Occipital lobe (tissue), 2 donors: ENCODE data around the gene MYO18A. TPM values are rescaled to one million over a fixed set of nuclear protein-coding genes. Genes with fewer than 3 reads are reported as not detected.
"Not testable (repeated sequence)": the region's sequence is repeated elsewhere in the genome, so short reads cannot be mapped to it uniquely, and the experiment has no call there.

Experiments
- DNase-seq: peaks from one replicate; lab custom pipeline; 2025; lab: John Stamatoyannopoulos, UW
- total RNA-seq: library from RNA; depleted of rRNA; stranded (reverse); fragments of >200 nt; gene quantifications from one replicate; pipeline ENCODE4 v1.2.3, GENCODE V29; 2014

The MYO18A gene, protein sequence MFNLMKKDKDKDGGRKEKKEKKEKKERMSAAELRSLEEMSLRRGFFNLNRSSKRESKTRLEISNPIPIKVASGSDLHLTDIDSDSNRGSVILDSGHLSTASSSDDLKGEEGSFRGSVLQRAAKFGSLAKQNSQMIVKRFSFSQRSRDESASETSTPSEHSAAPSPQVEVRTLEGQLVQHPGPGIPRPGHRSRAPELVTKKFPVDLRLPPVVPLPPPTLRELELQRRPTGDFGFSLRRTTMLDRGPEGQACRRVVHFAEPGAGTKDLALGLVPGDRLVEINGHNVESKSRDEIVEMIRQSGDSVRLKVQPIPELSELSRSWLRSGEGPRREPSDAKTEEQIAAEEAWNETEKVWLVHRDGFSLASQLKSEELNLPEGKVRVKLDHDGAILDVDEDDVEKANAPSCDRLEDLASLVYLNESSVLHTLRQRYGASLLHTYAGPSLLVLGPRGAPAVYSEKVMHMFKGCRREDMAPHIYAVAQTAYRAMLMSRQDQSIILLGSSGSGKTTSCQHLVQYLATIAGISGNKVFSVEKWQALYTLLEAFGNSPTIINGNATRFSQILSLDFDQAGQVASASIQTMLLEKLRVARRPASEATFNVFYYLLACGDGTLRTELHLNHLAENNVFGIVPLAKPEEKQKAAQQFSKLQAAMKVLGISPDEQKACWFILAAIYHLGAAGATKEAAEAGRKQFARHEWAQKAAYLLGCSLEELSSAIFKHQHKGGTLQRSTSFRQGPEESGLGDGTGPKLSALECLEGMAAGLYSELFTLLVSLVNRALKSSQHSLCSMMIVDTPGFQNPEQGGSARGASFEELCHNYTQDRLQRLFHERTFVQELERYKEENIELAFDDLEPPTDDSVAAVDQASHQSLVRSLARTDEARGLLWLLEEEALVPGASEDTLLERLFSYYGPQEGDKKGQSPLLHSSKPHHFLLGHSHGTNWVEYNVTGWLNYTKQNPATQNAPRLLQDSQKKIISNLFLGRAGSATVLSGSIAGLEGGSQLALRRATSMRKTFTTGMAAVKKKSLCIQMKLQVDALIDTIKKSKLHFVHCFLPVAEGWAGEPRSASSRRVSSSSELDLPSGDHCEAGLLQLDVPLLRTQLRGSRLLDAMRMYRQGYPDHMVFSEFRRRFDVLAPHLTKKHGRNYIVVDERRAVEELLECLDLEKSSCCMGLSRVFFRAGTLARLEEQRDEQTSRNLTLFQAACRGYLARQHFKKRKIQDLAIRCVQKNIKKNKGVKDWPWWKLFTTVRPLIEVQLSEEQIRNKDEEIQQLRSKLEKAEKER (N-terminal part only)
- total RNA-seq = 68.5 TPM

DNA sequence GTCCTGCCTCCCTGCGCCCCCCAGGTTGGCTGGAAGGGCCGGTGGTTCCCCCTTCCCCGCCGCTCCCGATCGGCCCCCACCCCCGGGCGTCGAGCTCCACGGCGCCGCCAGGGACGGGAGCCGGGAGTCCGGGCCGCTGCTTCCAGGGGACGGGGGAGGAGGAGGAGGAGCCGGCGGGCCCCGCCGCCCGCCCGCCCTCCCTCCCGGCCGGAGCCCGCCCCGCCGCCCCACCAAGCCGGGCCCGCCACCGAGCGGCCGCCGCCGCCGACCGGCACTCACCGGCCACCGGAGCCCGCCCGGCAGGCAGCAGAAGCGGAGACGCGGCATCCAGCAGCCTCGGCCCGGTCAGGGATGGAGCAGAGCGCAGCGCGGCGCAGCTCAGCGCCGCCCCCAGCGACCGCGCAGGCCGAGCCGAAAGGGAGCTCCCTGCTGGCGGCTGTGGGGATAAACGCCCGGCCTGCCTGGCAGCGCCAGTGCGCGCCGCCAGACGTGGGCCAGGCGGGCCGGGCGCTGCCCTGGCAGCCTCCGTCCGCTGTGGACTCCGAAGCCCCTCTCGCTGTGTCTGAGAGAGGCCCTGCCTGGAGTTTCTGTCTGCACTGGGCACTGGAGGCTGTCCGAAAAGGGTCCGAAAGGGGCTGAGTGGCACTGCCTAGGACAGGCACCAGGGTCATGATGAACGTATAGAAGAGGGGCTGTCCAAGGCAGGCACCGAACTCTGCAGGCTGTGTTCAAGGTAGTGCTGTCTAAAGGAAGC lies at the start of gene MYO18A:
Gene MYO18A (minus strand): TSS at position 365 of the 754 bp plus-strand sequence. CDS start 13,458 bp downstream, outside the sequence.
- DNase-seq = peak; percentile 83

DNA sequence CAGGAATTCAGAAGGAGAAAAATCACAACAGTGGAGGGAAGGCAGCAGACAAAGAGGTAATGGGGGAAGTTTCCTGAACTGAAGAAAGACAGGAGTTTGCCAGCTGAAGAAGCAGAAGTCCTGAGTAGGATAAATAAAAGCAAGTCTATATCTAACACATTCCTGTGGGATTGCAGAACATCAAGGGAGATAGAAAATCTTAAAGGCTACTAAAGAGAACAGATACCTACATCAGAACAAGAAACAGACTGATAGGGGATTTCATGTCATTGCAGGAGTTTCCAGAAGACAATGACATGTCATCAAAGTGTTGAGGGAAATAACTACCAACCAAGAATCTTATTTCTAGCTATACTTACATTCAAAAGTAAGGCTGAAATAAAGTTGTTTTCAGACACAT lies 45.2 kb upstream of the MYO18A start:
- DNase-seq = no peak

DNA sequence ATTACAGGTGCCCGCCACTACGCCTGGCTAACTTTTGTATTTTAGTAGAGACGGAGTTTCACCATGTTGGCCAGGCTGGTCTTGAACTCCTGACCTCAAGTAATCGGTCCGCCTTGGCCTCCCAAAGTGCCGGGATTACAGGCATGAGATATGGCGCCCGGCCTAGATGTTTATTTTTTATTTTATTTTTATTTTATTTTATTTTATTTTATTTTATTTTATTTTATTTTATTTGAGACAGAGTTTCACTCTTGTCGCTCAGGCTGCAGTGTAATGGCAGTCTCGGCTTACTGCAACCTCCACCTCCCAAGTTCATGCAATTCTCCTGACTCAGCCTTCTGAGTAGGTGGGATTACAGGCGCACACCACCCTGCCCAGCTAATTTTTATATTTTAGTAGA lies 41.1 kb upstream of the MYO18A start:
- not testable (repeated sequence) for DNase-seq

DNA sequence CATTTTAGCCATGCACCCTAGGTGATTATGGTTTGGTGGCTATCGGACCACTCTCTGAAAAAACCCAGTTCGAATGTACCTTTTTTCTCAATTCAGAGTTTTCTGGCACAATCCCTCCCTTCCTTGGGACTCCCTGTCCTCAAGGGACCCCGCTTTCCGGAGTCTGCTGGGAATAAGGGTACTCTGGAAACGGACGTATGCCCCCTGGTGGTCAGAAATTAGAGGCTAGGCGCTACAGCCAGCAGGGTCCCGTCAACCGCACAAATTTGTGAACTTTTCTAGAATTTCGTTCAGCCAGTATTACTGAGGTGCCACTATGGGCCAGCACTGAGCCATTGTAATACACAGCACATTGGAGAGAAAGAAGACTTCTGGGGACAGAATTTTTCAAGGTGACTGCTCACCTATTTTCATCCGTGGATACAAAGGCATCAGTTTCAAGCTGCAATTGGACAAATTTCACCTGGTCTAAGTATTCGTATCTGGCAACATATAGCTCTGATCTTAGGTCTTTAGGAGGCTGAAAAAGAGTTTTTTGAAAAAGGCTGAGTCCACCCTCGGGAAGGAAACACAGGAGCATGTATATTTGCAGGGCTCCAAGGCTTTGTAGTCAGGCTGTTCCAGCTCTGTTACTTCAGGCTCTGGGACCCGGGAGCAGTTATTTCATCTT lies 39.3 kb upstream of the MYO18A start:
- peak; percentile 72 for DNase-seq

DNA sequence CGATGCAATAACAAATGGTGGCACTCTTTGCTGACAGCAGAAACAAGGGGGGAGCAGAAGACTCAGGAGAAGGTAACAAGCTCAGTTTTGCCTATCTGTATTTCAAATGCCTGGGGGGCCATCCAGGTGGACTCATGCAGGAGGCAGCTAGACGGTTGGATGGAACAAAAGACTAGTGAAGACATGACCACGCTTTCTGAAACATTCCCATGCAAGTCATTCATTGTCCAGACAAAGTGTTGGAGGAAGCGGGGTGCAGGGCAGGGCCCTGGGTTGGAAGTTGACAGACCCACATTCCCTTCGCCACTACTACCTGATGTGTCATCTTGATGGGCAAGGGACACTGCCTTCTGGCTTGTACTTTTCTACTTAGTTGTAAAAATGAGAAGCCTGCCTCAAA lies 36.7 kb upstream of the MYO18A start:
- DNase-seq = no peak

DNA sequence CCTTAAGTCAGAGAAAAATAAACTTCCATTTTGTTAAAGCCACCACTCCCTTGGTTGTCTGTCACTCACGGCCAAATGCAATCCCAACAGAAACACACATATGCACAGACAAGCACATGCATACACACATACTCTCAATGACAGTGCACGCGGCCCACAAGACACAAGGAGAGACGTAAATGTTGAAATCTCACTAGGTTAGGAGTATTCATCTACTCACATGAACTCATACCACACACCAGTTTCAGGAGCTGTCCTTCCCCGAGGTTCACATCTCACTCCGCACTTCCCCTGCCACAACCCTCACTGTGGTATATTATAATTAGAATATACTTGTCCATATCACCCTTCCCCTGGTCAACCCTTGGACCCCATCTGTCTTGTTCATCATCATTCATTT lies 36.0 kb upstream of the MYO18A start:
- DNase-seq = no peak

DNA sequence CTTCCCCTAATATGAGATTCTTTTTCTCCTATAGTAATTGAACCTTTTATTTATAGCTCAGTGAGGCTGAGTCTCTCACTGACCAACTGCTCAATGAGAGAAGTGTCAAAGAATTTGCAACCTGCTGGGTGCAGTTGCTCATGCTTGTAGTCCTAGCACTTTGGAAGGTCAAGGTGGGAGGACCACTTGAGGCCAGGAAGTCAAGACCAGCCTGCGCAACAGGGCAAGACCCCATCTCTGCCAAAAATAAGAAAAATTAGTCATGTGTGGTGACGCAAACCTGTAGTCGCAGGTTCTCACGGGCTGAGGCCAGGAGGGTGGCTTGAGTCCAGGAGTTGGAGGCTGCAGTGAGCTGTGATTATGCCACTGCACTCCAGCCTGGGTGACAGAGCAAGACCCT lies 35.5 kb upstream of the MYO18A start:
- DNase-seq = no peak

DNA sequence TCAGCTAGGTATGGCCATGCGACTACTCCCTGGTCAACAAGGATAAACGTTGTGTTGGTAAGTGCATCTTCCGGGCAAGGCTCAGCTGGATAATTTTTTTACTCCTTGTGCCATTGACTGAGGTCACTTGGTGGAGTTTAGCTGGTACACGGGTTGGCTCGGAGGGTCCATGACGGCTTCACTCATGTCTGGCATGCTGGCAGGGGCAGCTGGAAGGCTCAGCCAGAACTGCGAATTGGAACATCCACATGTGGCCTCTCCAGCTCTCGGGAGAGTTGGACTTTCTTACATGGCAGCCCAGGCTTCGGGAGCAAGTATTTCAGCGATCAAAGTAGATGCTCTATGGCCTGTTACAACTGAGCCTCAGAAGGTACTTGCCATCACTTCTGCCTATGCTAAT lies 35.0 kb upstream of the MYO18A start:
- no peak for DNase-seq

DNA sequence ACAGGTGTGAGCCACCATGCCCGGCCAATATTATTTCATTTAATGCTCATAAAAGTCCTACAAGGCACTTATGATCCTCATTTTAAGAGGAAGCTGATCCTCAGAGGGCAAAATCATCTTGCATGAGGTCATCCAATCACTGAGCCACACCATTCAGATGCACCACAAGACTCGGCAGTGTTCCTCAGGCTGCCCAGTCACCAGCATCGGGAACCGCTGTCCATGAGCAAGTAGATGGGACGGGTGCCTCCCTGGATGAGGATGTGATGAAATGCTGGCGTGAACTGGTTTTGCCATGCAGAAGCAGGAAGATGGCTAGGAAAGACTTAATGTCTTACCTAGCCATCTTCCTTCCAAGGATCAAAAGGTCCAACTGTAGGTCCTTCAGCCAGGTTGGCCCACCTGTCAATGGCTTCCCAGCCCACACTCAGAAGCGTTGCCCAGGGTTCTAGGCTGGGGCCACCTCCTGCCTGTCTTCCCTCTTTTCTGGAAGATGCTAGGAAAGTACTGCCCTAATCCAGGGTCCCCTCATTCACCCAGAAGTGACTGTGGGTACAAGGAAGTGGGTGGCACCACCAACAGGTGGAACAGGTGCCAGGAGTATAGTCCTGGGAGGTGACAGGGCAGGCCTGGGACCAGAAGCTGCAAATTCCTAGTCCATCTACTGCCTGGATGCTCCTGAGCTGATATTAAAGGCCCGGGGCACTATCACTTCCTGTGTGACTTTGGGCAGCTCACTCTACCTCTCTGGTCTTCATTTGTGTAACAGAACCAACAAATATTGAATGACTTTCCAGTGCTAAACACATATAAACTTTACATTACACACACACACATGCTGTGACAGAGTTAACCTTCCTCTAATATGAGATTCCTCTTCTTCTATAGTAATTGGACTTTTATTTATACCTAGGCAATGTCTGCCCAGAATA lies 34.3 kb upstream of the MYO18A start:
- DNase-seq = no peak

DNA sequence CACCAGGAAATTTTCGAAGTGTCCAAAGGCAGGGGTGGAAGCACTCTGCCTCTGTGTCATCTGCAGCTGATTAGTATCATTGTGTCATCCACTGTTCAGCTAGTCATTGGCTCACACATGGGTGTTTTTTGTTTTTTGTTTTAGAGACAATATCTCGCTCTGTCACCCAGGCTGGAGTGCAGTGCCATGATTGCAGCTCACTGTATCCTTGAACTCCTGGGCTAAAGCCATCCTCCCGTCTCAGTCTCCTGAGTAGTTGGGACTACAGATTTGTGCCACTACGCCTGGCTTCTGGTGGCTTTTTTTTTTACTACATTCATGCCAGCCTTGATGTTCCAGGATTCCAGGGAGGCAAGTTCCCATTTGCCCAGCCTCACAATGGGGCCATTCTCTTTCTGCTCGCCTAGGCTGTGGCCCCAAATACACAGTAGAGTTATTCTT lies 32.5 kb upstream of the MYO18A start:
- DNase-seq = peak; percentile 77

DNA sequence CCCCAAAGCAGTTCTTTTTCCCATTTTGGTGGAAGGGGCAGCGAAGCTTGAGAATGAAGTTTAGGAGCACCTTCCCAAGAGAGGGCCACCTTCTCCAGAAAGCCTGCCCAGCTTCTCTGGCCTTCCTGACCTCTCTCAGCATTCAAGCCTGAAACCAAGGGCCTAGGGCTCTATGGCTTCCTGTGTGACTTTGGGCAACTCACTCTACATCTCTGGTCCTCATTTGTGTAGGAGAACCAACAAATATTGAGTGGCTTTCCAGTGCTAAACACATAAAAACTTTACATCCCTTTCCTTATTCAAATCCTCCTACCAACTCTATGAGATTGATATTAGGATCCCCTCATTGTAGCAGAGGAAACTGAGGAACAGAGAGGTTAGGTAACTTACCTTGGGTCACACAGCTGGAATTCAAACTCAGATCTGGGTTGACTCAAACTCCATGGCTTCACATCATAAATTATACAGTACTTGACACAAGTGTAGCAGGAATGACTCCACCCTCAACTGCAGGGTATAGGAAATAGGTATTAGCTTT lies 32.0 kb upstream of the MYO18A start:
- no peak for DNase-seq

DNA sequence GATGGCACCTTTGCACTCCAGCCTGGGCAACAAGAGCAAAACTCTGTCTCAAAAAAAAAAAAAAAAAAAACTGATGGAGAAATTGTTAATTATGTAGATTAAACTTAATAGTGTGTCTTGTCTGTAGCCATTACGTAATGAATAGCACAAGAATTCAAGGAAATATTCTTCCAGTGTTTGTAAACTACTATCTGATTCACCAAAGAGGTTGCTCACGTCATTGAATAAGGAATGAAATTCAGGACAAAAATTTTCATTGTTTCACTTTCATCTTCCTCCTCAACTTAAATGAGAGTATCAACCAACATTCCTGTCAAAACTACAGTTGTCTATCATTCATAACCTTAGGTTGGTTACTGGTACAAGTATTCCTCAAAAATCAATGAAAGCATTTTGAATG lies 30.7 kb upstream of the MYO18A start:
- no peak for DNase-seq

DNA sequence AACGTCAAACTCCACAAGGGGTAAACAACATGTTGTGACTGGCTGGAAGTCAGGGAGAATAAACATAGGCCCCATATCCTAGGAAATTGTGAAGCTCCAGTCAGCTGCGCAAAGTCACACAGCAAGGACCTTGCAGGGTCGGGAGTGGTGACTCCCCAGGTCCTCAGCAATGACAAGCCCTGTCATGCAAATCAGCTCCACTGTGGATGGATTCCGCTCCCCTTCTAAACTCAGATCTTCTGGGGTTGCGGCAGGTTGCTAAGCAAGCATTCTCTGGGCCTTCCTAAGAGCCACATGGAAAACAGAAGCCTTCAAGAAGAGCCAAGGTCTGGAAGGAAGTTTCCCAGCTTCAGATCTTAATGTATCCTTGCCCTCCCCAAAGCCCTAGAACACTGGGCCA lies 28.9 kb upstream of the MYO18A start:
- no peak for DNase-seq

DNA sequence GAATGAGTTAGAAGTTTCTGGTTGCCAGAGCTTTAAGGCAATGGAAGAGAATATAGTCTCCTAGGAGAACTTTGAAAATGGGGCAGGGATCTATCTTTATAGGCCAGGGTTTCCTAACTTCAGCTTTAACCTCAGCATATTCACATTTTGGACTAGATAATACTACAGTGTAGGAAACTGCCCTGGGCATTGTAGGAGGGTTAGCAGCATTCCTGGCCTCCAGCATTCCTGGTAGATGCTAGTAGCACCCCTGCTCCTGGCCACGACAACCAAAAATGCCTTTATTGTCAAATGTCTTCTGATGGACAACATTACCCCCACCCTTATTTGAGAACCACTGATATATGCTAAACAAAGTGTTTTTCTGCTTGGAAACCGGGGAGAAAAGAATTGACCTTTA lies 27.8 kb upstream of the MYO18A start:
- DNase-seq = no peak

DNA sequence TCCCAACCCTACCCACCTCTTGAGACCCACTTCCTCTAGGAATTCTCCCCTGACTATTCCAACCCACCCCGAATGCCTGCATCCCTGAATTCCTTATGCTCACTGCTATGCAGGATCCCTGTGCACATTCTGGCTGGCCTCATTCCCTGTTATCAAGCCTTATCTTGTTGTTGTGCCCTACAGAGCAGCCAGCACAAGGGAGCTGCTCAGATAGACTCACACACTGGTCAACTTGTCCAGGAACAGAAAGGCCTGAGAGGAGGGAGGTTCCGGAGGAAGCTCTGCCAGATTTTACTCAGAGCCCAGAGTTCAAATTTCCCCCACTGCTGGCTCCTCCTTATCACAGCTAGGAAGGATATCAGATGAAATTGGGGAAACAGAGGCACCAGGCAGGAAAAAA lies 24.8 kb upstream of the MYO18A start:
- no peak for DNase-seq

DNA sequence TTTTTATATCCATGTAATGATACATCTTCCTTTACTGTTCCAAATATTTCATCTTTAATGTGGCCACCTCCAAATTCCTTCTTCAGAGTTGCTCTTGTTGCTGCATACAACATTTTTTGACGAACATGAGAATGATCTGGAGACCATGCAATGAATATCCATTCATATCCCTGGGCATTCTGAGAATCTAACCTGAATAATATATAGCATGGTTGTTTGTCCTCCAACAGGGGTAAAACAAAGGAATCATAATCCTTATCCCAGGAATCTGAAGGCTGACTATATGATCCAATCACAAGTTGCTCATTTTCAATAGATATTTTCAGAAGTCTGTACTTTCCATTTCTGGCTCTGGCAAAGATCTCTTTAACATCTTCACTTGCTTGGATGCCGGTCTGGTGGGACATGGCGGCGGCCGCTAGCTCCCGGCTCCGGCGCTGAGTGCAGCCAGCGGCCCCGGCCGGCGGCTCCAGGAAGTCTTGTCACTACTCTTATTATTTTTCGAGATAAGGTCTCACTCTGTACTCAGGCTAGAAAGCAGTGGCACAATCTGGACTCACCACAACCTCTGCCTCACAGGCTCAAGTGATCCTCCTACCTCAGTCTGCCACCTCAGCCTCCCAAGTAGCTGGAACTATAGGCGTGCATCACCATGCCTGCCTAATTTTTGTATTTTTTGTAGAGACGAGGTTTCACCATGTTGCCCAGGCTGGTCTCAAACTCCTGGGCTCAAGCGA lies 24.0 kb upstream of the MYO18A start:
- DNase-seq = not testable (repeated sequence)

DNA sequence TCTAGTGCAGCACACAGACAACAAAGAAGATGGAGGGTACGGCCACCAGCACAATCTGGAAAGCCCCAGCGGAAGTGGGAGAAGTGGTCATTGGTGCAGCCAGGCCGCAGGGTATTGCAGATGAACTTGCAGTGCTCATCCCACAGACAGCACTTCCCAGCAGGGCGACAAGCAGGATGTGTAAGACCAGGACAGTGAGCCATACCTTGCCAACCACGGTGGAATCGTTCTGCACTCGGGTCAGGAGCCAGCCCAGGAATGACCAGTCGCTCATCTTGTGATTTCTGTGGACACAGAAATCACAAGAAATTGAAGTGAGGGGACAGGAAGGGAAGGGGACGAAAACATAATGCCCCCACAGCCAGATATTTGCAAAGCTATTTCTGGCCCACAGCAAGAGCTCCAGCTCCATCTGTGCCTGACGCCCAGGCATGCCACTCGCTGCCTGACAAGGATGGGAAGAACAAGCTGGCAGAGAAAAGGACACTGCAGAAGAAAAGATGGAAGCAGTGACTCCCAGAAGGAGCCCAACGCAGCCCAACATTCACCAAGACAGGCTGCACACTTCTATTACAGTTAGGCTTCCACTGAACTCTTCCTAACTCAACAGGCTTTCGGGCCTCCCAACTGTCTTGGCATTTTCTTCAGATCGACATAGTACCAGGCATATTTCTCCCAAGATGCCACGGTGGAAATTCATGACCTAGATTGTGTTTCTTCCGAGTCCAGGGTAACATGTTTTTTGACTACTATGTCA lies 17.5 kb upstream of the MYO18A start:
- DNase-seq = no peak
